H1 (cell line): ENCODE measurements around the gene HCAR2. TPM values are rescaled to one million over a fixed set of nuclear protein-coding genes. Genes with fewer than 3 reads are reported as not detected.

Experiments used
- BRCA1 ChIP-seq: IDR thresholded peaks from 2 replicates; pipeline ENCODE4 v1.6.1; 2012; ENCODE audit warnings: low read depth, low read length, improper control_type of control experiment
- TEAD4 ChIP-seq: IDR thresholded peaks from 2 replicates; pipeline ENCODE4 v1.6.1; 2012; ENCODE audit warnings: low read depth, low read length, inconsistent platforms, mixed read lengths
- polyA plus RNA-seq, 7 experiments: library from polyadenylated mRNA; depleted of rRNA in 3 of 7; stranded (reverse) in 5 of 7; unstranded in 2 of 7; fragments of >200 nt in 5 of 7; fragments of 200-250 nt in 2 of 7; gene quantifications; 1 replicate in 5 of 7; 2 replicates in 1 of 7; 4 replicates in 1 of 7; pipeline versions ENCODE4 v1.2.1 to v1.2.3, GENCODE V29; 2011 to 2013; ENCODE audit warnings: missing spikeins in 2 of 7, mixed read lengths in 2 of 7
- total RNA-seq: library from RNA; stranded (reverse); fragmentation: NEBNext Ultra II Directional; extraction: Animal tissue kit (Norgen Biotek cat#: 25700); gene quantifications from 2 replicates; pipeline ENCODE4 v1.2.1, GENCODE V29; 2021

HCAR2 gene
- total and polyA plus RNA-seq, 2 of the 8 experiments (the other 6 are each of a cell fraction or from before 2014, with no cell fraction given) = not detected

- no peak for TF ChIP-seq BRCA1
- TF ChIP-seq TEAD4 = no peak
- TF ChIP-seq, all 59 proteins: peak for 0
These were observed 21.6 kb upstream of the HCAR2 start (continued) for GRCh38 chr12:122724641-122725243.
